ENCODE data around the gene OR2AP1. TPM values are rescaled to one million over a fixed set of nuclear protein-coding genes. Genes with fewer than 3 reads are reported as not detected.
"Not testable (repeated sequence)": the region's sequence is repeated elsewhere in the genome, so short reads cannot be mapped to it uniquely, and the experiment has no call there.

OR2AP1 gene
- total RNA-seq (ENCODE audit: low replicate concordance) = not detected in 2 replicates

GRCh38 chr12:55572168-55572567 lies at the start of gene OR2AP1:
TSS of gene OR2AP1 (plus strand) at chr12:55572468. CDS start at chr12:55574415, 1,947 bp downstream.
- no peak within 1 kb of the TSS for H3K27ac Mint-ChIP-seq
- H3K4me1 Mint-ChIP-seq = no peaks in the 10 kb centered on the region
- peaks cover 9% of the 10 kb centered on the region for H3K9me3 ChIP-seq (ENCODE audit: low read depth)
- no peak within 1 kb of the TSS for H2AFZ ChIP-seq (replicated peaks)
- no peak within 1 kb of the TSS for H3K4me3 ChIP-seq
- H3K4me1 ChIP-seq = no peaks in the 10 kb centered on the region
- no peak for TF ChIP-seq CTCF (IDR thresholded peaks at IDR 0.05)
- no peak for TF ChIP-seq EZH2 (IDR thresholded peaks at IDR 0.05)
- TF ChIP-seq EZH2phosphoT487 (IDR thresholded peaks at IDR 0.05) = no peak
- H3K27me3 Mint-ChIP-seq (ENCODE audit: insufficient read depth, low read depth) = no peaks in the 10 kb centered on the region
- no peaks in the 10 kb centered on the region for H4K20me1 ChIP-seq (ENCODE audit: low read depth)
- no peak within 1 kb of the TSS for H3K27ac ChIP-seq
- no peak within 1 kb of the TSS for H3K4me2 ChIP-seq
- no peak within 1 kb of the TSS for H3K9ac ChIP-seq
- no peaks in the 10 kb centered on the region for H3K36me3 Mint-ChIP-seq
- no peak for DNase-seq (ENCODE audit: low spot score)
- H3K27me3 ChIP-seq = no peaks in the 10 kb centered on the region
- no peaks in the 10 kb centered on the region for H3F3A ChIP-seq (ENCODE audit: low read depth)
- H3K79me2 ChIP-seq (ENCODE audit: low read depth) = no peaks in the 10 kb centered on the region
- no peaks in the 10 kb centered on the region for H3K36me3 ChIP-seq
- H3K9me3 Mint-ChIP-seq = peaks cover 23% of the 10 kb centered on the region
- H3K4me3 Mint-ChIP-seq = no peak within 1 kb of the TSS

GRCh38 chr12:55548235-55548634 lies 24.0 kb upstream of the OR2AP1 start:
- not testable (repeated sequence) for H3K4me3 Mint-ChIP-seq; H3K36me3 ChIP-seq; H2AFZ ChIP-seq (replicated peaks); H4K20me1 ChIP-seq (ENCODE audit: low read depth); H3K27ac Mint-ChIP-seq; H3K4me2 ChIP-seq; H3K4me1 Mint-ChIP-seq; H3F3A ChIP-seq (ENCODE audit: low read depth); H3K79me2 ChIP-seq (ENCODE audit: low read depth); H3K4me3 ChIP-seq; H3K27me3 ChIP-seq; H3K9me3 ChIP-seq (ENCODE audit: low read depth); H3K27ac ChIP-seq; H3K9me3 Mint-ChIP-seq; H3K9ac ChIP-seq; H3K36me3 Mint-ChIP-seq; H3K4me1 ChIP-seq; DNase-seq (ENCODE audit: low spot score); H3K27me3 Mint-ChIP-seq (ENCODE audit: insufficient read depth, low read depth)

- peaks cover 2% of the 10 kb centered on the region for H3K27me3 Mint-ChIP-seq (ENCODE audit: insufficient read depth, low read depth)
- no peak for TF ChIP-seq EZH2phosphoT487 (IDR thresholded peaks at IDR 0.05)
- no peak for TF ChIP-seq CTCF (IDR thresholded peaks at IDR 0.05)
- TF ChIP-seq EZH2 (IDR thresholded peaks at IDR 0.05) = no peak
- no peaks in the 10 kb centered on the region for H3K4me1 ChIP-seq
- H3K4me3 ChIP-seq = no peak overlapping the region
- no peak overlapping the region for H3K4me3 Mint-ChIP-seq
- H4K20me1 ChIP-seq (ENCODE audit: low read depth) = no peaks in the 10 kb centered on the region
- DNase-seq (ENCODE audit: low spot score) = no peak
- H3K36me3 Mint-ChIP-seq = no peaks in the 10 kb centered on the region
- no peak overlapping the region for H3K9ac ChIP-seq
- H3K4me1 Mint-ChIP-seq = no peaks in the 10 kb centered on the region
- no peak overlapping the region for H3K27ac Mint-ChIP-seq
- no peak overlapping the region for H3K4me2 ChIP-seq
- H3K36me3 ChIP-seq = no peaks in the 10 kb centered on the region
- H3K9me3 ChIP-seq (ENCODE audit: low read depth) = no peaks in the 10 kb centered on the region
- no peaks in the 10 kb centered on the region for H3F3A ChIP-seq (ENCODE audit: low read depth)
- H3K79me2 ChIP-seq (ENCODE audit: low read depth) = no peaks in the 10 kb centered on the region
- no peak overlapping the region for H2AFZ ChIP-seq (replicated peaks)
- H3K27me3 ChIP-seq = no peaks in the 10 kb centered on the region
- H3K27ac ChIP-seq = no peak overlapping the region
- H3K9me3 Mint-ChIP-seq = peaks cover 2% of the 10 kb centered on the region
These were observed 23.5 kb upstream of the OR2AP1 start for GRCh38 chr12:55548756-55549155.

- Histone ChIP-seq H3K79me2 (ENCODE audit: low read depth) (no peaks in the 10 kb centered on the region), H3K4me3 (no peak within 1 kb of the TSS), H3K36me3 (no peaks in the 10 kb centered on the region), H3K27me3 (no peaks in the 10 kb centered on the region), H3K9ac (no peak within 1 kb of the TSS), H3F3A (ENCODE audit: low read depth) (no peaks in the 10 kb centered on the region), H4K20me1 (ENCODE audit: low read depth) (no peaks in the 10 kb centered on the region), H2AFZ (replicated peaks) (no peak within 1 kb of the TSS), H3K9me3 (ENCODE audit: low read depth) (no peaks in the 10 kb centered on the region), H3K4me1 (no peaks in the 10 kb centered on the region), H3K27ac (no peak within 1 kb of the TSS), H3K4me2 (no peak within 1 kb of the TSS)
- Mint-ChIP-seq H3K27ac (no peak within 1 kb of the TSS), H3K9me3 (peaks cover 2% of the 10 kb centered on the region), H3K36me3 (no peaks in the 10 kb centered on the region), H3K4me3 (no peak within 1 kb of the TSS), H3K4me1 (no peaks in the 10 kb centered on the region), H3K27me3 (ENCODE audit: insufficient read depth, low read depth) (peaks cover 2% of the 10 kb centered on the region)
- TF ChIP-seq CTCF (IDR thresholded peaks at IDR 0.05) (no peak), EZH2phosphoT487 (IDR thresholded peaks at IDR 0.05) (no peak), EZH2 (IDR thresholded peaks at IDR 0.05) (no peak)
- DNase-seq (ENCODE audit: low spot score) = no peak
These were observed 23.0 kb upstream of the OR2AP1 start, which contains the start of gene OR6C4 for GRCh38 chr12:55549302-55549701. TSS of gene OR6C4 (plus strand) at chr12:55549602. CDS start at chr12:55551227, 1,625 bp downstream.
